DMS153 treated with DMSO at 0.1 percent for 48 hours (cell line): Measurements from ENCODE around the gene CPM.

Experiments
- DNase-seq: peaks from one replicate; lab custom pipeline; 2025; ENCODE audit not compliant: unreplicated experiment; lab: John Stamatoyannopoulos, UW

CPM gene

DNA sequence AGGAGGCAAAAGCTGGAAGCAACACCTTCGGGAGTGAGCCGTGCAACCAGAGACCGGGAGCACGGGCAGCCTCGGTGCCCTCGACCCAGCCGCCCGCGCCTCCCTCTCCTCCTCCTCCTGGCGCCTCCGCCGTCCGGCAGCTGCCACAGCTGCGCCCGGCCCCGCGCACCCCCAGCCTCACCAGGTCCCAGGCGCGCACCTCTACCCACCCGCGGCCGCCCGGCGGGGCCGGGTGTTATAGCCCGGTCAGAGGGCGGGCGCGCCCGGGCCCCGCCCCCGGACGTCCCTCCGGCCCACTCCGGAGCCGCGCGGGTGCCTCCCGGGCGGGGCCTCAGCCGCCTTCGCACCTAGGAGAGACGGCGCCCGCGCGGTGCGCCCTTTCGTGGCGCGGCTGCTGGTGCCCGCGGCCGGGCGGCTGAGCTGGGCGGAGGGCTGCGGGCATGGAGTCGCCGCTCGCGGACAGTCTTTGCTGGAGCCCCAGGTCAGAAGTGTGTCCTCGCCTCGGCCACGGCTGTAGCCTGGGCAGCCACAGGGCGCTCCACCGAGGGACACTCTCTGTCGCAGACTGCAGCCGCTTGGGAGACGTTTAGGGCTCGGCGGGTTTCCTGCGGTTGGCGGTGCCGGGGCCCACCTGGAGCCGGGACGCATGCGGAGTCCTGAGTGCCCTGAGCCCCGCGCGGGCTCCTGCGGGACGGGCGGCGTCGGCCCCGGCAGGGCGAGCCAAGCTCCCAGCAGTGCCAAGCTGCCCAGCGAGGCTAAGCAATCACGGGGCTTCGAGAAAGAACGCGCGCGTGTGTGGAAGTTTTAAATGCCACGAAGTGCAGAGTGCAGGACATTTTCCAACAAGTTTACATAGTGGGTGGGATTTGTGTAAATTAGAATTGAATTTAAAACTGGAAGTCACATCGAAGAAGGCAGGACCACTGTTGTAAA, at the start of gene CPM:
Gene CPM (minus strand): TSS at position 211 of the 933 bp plus-strand sequence. CDS start 334 bp downstream, outside the sequence.
- peak; percentile 53 for DNase-seq

DNA sequence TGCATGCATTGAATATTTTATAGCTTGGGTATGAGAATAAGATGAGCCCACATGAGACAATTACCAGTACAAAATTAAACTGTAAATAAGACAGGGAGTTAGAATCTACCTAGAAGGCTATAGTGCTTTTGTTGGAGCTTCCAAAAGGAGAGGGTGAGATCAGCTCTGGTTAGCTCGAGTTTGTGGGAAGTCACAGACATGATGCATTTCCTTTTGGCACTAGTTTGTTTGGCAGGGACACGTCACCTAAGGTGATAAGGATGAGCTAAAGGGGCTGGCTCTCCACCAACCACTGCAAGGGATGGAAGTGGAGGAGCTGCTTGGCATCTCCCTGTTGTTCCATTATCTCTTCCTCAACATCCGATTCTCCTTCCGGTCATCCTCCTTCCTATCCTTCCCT, 48.5 kb upstream of the CPM start:
- DNase-seq = no peak

DNA sequence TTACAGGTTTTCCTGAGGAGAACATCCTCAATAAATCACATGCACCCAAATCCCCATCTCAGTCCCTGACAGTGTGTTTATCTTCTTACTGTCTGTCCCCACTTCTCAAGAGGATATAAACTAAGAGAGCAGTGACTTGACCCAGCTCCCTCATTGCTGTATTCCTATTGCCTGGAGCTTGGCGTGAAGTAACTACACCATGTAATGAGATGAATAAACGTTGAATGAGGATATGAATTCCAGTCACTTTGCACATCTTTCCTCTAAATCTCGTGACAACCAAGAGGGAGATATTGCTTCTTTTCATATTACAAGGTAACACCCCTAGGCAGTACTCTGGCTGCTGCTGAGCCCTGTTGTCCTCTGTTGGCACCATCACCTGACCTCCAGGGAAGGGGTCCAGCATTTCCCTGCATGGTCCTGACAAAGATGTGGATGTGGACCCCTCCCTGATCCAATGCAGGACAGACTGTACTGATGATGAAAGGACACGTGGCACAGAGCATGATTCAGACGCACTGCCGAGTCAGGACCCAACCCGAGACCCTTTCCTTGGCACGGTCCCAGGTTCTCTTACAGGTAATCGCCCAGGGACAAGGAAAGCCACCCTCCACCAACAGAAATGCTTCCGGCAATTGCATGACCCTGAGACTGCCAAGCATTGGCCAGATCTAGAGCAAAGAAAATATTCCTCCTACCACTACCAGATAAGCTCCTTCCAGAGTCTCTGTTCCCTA, 47.7 kb upstream of the CPM start:
- no peak for DNase-seq

DNA sequence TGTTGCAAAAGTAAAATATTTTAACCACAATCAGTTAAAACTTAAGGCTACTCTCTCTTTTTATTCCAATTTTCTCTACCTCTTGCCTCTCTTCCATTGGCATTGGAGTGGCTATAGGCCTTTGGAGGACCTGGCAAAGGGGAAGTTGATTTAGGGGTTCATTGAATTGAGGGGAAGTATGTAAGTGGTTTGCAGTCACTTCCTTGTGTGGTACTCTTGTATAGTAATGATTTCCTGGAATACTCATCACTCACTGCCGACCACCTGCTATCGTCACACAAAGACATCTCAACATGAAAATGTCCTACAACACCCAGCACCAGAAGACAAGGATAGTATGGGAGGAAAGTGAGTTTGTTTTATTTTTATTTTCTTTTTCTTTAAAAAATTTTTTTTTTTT, 45.7 kb upstream of the CPM start:
- DNase-seq = no peak

- no peak for DNase-seq
Observed at GRCh38 chr12:68977909-68978610, 45.1 kb upstream of the CPM start.

GRCh38 chr12:68977335-68977734, 44.4 kb upstream of the CPM start:
- no peak for DNase-seq

- no peak for DNase-seq
Observed at GRCh38 chr12:68976395-68976841, 43.4 kb upstream of the CPM start.

DNA sequence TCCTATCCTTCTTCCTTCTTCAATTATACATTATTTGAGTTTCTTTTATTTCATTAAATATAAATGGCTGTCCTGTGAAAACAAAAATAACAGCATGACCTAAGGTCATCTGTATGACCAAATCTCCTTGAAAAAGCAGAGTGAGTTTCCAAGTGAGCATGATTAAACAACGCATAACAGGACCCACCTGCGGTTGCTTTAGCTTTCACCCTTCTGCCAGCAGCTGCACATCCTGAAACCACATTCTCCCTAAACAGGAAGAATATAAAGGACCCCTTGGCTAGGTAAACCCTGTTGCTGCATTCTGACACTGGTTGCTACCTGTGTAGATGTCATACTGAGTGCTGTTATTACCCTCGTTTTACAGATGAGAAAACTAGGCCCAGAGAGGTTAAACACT, 42.8 kb upstream of the CPM start:
- DNase-seq = no peak

GRCh38 chr12:68972595-68972994, 39.6 kb upstream of the CPM start:
- no peak for DNase-seq

DNA sequence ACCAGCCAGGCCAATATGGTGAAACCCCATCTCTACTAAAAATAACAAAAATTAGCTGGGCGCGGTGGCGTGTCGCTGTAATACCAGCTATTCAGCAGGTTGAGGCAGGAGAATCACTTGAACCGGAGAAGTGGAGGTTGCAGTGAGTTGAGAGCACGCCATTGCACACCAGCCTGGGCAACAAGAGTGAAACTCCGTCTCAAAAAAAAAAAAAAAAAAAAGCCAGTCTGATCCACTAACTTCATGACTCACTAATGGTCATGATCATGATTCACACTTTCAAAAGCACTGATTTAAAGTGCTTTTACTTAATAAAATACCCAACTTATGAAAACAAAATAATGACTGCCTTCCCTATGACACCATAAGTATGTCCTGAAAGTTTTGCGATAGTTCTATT, 38.4 kb upstream of the CPM start:
- DNase-seq = no peak

- no peak for DNase-seq
Observed at GRCh38 chr12:68970951-68971350, 38.0 kb upstream of the CPM start.

GRCh38 chr12:68970306-68970705, 37.3 kb upstream of the CPM start:
- no peak for DNase-seq

GRCh38 chr12:68967046-68967445, 34.1 kb upstream of the CPM start:
- no peak for DNase-seq

DNA sequence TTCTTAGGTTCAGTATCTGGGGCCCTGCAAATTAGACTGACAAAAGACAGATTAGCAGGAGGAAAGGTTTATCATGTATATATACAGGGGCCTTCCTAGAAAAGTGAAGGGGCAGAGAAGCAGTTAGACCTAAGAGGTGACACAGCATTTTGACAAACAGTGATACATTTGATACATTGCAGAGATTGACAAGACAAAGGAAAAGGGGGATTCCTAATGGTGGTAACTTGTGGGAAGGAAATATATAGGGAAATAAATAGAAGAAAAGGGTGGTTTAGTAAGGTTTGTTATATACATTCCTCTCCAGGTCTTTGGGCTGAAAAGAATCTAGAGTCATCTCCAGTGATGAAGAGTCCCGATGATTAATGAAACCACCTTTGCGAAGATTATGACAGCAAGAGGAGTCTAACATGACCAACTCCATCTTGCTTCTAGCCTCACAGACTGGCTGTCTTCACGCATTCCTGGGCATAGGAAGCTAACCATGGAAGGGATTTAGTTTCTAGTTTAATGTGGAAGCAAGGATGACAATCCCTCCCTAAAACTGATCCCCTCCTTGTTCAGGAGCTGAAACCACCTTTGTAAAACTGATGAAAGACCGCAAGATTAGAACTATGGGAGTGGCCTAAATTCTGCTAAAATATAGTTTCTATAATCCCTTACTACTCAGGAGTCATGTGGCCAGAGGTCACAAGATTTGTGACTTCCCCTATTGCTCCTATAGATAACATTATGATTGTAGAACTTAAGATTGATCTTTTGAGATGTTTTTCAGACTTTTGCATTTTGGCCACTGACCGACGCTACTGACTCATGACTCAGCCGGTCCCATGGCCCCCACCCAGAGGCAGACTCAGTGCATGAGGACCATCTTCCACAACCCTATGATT, 31.1 kb upstream of the CPM start:
- DNase-seq = no peak

- no peak for DNase-seq
Observed at GRCh38 chr12:68962877-68963855, 30.2 kb upstream of the CPM start.

DNA sequence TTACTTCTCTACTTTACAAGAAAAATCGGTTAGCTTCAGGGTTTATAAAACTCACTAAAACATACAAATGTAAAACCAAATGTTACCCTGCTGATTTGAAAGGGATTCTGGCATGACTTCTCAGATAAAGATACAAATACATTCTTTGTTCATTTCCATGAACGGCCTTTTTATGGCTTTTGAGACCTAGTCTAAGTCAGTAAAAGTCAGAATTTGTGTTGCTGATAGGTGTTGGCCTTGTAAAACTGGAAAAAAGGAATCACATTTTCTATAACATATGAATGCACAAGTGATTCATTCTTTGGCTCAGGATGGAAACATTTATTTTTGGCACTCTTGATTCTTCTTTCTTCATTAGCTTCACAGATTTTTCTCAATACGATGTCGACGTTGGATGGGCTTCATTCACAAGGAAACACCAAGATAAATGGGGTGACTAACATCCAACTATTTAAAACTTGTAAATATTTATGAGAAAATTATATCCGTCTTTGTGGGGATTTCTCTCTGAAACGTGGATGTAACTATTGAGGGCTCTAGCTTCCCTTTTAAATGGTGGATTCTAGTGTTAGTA, 27.0 kb upstream of the CPM start:
- DNase-seq = no peak

- DNase-seq = no peak
Observed at GRCh38 chr12:68959143-68959858, 26.3 kb upstream of the CPM start.

DNA sequence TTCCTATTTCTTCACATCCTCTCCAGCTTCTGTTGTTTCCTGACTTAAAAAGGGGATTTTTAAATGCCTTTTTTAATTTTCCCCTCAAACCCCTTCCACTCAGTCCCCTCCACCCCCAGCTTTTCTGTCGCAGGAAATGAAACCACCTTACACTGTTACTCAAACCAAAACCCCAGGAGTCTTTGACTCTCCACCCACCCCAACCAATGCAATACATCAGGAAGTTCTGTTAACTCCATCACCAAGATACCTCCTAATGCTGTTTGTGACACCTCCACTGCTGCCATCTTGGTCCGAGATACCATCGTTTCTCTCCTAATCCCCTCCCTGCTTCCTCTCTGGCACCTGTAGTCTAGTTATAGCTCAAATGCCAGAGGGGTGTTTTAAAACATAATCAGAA, 25.4 kb upstream of the CPM start:
- no peak for DNase-seq
